ENCODE data around the gene FNTB. TPM values are rescaled to one million over a fixed set of nuclear protein-coding genes. Genes with fewer than 3 reads are reported as not detected.

Gene FNTB
- total and polyA plus RNA-seq, 2 experiments from 2014 or later, result 8.6 to 12.5 TPM

DNA sequence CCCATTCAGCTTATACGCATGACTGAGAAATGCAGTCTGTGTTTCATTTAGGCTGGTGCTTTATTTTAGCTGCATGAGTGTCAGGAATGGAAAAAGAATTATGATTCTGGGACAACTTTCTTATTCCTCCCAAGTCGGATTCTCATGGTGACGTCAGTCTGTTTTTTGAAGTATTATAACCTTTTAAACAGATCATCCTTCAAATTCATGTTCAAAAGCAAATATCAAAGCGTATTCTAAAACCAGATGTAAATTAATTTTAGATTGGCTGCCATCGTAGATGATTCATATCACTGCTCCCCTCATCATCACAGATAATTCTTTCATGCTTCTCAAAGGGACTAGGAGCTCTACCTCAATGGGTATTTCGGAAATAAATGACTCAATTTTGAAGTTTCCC lies 15.0 kb downstream of the FNTB start (continued):
- TF ChIP-seq, protein P1, sequence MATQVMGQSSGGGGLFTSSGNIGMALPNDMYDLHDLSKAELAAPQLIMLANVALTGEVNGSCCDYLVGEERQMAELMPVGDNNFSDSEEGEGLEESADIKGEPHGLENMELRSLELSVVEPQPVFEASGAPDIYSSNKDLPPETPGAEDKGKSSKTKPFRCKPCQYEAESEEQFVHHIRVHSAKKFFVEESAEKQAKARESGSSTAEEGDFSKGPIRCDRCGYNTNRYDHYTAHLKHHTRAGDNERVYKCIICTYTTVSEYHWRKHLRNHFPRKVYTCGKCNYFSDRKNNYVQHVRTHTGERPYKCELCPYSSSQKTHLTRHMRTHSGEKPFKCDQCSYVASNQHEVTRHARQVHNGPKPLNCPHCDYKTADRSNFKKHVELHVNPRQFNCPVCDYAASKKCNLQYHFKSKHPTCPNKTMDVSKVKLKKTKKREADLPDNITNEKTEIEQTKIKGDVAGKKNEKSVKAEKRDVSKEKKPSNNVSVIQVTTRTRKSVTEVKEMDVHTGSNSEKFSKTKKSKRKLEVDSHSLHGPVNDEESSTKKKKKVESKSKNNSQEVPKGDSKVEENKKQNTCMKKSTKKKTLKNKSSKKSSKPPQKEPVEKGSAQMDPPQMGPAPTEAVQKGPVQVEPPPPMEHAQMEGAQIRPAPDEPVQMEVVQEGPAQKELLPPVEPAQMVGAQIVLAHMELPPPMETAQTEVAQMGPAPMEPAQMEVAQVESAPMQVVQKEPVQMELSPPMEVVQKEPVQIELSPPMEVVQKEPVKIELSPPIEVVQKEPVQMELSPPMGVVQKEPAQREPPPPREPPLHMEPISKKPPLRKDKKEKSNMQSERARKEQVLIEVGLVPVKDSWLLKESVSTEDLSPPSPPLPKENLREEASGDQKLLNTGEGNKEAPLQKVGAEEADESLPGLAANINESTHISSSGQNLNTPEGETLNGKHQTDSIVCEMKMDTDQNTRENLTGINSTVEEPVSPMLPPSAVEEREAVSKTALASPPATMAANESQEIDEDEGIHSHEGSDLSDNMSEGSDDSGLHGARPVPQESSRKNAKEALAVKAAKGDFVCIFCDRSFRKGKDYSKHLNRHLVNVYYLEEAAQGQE (IDR thresholded peaks at IDR 0.05; ENCODE audit: unreplicated experiment), result no peak
- TF ChIP-seq, protein P2, sequence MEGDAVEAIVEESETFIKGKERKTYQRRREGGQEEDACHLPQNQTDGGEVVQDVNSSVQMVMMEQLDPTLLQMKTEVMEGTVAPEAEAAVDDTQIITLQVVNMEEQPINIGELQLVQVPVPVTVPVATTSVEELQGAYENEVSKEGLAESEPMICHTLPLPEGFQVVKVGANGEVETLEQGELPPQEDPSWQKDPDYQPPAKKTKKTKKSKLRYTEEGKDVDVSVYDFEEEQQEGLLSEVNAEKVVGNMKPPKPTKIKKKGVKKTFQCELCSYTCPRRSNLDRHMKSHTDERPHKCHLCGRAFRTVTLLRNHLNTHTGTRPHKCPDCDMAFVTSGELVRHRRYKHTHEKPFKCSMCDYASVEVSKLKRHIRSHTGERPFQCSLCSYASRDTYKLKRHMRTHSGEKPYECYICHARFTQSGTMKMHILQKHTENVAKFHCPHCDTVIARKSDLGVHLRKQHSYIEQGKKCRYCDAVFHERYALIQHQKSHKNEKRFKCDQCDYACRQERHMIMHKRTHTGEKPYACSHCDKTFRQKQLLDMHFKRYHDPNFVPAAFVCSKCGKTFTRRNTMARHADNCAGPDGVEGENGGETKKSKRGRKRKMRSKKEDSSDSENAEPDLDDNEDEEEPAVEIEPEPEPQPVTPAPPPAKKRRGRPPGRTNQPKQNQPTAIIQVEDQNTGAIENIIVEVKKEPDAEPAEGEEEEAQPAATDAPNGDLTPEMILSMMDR (conservative IDR thresholded peaks at IDR 0.05; ENCODE audit: low read depth in 2 of 2), result no peak
- TF ChIP-seq STAT1 (IDR thresholded peaks at IDR 0.05; ENCODE audit: unreplicated experiment) (no peak), EZH2phosphoT487 (IDR thresholded peaks at IDR 0.05; ENCODE audit: unreplicated experiment) (no peak), POLR2AphosphoS5 (IDR thresholded peaks at IDR 0.05; ENCODE audit: low read depth) (no peak)

DNA sequence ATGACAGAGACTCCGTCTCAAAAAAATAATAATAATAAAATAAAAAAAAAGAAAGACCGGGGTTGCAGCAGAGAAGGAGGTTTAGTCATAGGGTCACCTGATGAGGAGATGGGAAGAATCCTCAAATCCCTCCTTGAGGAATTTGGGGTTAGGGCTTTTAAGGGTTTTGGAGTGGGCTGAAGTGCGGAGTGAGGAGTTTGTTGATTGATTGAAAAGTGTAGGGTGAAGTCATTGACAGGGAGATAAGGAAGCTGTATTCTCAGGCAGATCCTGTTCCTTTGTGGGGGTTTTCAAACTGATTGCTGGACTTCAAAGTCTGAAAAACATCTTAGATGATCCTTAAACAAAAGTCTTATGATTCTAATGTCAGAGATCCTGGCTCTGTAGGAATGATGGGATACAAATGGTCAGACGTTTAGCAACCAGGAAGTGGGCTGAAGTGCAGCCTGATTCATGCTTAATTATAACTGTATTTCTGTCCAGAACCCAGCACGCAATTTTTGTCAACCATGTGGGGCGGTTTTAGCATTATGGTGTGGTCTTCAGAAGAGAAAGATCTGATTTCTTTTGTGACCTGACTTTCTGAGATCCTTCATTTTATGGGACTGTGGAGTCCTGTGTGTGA lies 16.0 kb downstream of the FNTB start:
- Histone ChIP-seq H4K20me1 (replicated peaks; ENCODE audit: insufficient read depth) (no peaks in the 10 kb centered on the region), H3K79me2 (replicated peaks; ENCODE audit: insufficient read depth) (0 out of 2 replicates have a peak, but pooled peaks cover 5% of the 10 kb centered on the region), H3K4me2 (no peak overlapping the region), H3K27me3 (ENCODE audit: insufficient read depth) (no peaks in the 10 kb centered on the region), H3K4me3 (no peak overlapping the region), H3K36me3 (ENCODE audit: insufficient read depth) (no peaks in the 10 kb centered on the region), H3K27ac (ENCODE audit: low read depth) (no peak overlapping the region), H3F3A (replicated peaks; ENCODE audit: low read depth) (no peaks in the 10 kb centered on the region), H2AFZ (no peak overlapping the region), H3K9me2 (ENCODE audit: insufficient read depth) (no peaks in the 10 kb centered on the region; the same call in 1 of the 2 replicates), H3K4me1 (ENCODE audit: insufficient read depth) (peaks cover 11% of the 10 kb centered on the region)
- ATAC-seq, result no peak
- Mint-ChIP-seq H3K9me3 (no peaks in the 10 kb centered on the region), H3K36me3 (ENCODE audit: low read depth) (no peaks in the 10 kb centered on the region), H3K27me3 (ENCODE audit: insufficient read depth, low read depth, poor library complexity) (peaks cover 3% of the 10 kb centered on the region), H3K4me1 (peaks cover 24% of the 10 kb centered on the region), H3K4me3 (no peak overlapping the region), H3K27ac (no peak overlapping the region)
- DNase-seq (ENCODE audit: low spot score), result no peak
- TF ChIP-seq JUNB (IDR thresholded peaks at IDR 0.05; ENCODE audit: unreplicated experiment), result no peak
- TF ChIP-seq, protein P3, sequence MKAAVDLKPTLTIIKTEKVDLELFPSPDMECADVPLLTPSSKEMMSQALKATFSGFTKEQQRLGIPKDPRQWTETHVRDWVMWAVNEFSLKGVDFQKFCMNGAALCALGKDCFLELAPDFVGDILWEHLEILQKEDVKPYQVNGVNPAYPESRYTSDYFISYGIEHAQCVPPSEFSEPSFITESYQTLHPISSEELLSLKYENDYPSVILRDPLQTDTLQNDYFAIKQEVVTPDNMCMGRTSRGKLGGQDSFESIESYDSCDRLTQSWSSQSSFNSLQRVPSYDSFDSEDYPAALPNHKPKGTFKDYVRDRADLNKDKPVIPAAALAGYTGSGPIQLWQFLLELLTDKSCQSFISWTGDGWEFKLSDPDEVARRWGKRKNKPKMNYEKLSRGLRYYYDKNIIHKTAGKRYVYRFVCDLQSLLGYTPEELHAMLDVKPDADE (IDR thresholded peaks at IDR 0.05), result no peak
- TF ChIP-seq EZH2phosphoT487 (IDR thresholded peaks at IDR 0.05; ENCODE audit: unreplicated experiment), result no peak
- TF ChIP-seq, protein P4, sequence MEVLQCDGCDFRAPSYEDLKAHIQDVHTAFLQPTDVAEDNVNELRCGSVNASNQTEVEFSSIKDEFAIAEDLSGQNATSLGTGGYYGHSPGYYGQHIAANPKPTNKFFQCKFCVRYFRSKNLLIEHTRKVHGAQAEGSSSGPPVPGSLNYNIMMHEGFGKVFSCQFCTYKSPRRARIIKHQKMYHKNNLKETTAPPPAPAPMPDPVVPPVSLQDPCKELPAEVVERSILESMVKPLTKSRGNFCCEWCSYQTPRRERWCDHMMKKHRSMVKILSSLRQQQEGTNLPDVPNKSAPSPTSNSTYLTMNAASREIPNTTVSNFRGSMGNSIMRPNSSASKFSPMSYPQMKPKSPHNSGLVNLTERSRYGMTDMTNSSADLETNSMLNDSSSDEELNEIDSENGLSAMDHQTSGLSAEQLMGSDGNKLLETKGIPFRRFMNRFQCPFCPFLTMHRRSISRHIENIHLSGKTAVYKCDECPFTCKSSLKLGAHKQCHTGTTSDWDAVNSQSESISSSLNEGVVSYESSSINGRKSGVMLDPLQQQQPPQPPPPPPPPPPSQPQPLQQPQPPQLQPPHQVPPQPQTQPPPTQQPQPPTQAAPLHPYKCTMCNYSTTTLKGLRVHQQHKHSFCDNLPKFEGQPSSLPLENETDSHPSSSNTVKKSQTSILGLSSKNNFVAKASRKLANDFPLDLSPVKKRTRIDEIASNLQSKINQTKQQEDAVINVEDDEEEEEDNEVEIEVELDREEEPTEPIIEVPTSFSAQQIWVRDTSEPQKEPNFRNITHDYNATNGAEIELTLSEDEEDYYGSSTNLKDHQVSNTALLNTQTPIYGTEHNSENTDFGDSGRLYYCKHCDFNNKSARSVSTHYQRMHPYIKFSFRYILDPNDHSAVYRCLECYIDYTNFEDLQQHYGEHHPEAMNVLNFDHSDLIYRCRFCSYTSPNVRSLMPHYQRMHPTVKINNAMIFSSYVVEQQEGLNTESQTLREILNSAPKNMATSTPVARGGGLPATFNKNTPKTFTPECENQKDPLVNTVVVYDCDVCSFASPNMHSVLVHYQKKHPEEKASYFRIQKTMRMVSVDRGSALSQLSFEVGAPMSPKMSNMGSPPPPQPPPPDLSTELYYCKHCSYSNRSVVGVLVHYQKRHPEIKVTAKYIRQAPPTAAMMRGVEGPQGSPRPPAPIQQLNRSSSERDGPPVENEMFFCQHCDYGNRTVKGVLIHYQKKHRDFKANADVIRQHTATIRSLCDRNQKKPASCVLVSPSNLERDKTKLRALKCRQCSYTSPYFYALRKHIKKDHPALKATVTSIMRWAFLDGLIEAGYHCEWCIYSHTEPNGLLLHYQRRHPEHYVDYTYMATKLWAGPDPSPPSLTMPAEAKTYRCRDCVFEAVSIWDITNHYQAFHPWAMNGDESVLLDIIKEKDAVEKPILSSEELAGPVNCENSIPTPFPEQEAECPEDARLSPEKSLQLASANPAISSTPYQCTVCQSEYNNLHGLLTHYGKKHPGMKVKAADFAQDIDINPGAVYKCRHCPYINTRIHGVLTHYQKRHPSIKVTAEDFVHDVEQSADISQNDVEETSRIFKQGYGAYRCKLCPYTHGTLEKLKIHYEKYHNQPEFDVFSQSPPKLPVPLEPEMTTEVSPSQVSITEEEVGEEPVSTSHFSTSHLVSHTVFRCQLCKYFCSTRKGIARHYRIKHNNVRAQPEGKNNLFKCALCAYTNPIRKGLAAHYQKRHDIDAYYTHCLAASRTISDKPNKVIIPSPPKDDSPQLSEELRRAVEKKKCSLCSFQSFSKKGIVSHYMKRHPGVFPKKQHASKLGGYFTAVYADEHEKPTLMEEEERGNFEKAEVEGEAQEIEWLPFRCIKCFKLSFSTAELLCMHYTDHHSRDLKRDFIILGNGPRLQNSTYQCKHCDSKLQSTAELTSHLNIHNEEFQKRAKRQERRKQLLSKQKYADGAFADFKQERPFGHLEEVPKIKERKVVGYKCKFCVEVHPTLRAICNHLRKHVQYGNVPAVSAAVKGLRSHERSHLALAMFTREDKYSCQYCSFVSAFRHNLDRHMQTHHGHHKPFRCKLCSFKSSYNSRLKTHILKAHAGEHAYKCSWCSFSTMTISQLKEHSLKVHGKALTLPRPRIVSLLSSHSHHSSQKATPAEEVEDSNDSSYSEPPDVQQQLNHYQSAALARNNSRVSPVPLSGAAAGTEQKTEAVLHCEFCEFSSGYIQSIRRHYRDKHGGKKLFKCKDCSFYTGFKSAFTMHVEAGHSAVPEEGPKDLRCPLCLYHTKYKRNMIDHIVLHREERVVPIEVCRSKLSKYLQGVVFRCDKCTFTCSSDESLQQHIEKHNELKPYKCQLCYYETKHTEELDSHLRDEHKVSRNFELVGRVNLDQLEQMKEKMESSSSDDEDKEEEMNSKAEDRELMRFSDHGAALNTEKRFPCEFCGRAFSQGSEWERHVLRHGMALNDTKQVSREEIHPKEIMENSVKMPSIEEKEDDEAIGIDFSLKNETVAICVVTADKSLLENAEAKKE (CRISPR knock-in tag; IDR thresholded peaks at IDR 0.05), result no peak
- TF ChIP-seq EZH2 (IDR thresholded peaks at IDR 0.05; ENCODE audit: low read depth, unreplicated experiment), result no peak
- TF ChIP-seq, protein P2 (conservative IDR thresholded peaks at IDR 0.05; ENCODE audit: low read depth in 2 of 2), result no peak

Measured in GM23338 (cell line).